NB4 (cell line): Measurements from ENCODE around the gene TAF6L.

Experiments
- POLR2A ChIP-seq: IDR thresholded peaks from 2 replicates; pipeline ENCODE4 v1.6.1; 2011; ENCODE audit warnings: mild to moderate bottlenecking; ENCODE audit not compliant: insufficient read length; ENCODE audit errors: extremely low read depth
- TF ChIP-seq, protein P1 (sequence below): IDR thresholded peaks from 2 replicates; pipeline ENCODE4 v1.6.1; 2011; ENCODE audit warnings: low read depth, low read length
- TF ChIP-seq, protein P2 (sequence below): IDR thresholded peaks from one replicate; pipeline ENCODE4 v1.5.1; 2012; ENCODE audit warnings: low read depth, low read length

DNA sequence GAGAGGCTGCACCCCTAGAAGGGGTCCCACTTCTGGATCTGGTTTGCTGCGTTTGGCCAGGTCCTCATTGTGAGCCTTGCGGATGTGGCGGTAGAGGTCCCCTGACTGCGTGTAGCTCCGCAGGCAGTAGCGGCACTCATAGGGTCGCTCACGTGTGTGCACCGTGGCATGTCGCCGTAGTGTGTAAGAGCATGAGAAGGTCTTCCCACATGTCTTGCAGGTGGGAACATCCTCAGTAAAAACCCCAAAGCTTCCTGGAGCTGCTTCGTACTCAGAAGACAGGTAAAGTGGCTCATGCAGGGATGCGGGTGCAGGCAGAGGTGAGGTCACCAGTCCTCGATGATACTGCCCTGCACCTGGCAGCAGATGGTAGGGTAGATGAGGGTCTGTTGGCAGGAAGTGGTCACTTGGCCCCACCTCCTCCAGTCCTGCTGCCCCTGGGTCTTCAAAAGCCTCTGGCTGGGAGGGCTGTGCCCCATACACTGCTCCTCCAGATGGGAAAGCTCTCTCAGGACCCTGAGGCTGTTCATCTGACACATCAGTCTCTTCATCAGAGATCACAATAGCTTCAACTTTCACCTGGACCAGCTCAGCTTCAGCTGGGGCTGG lies 18.9 kb upstream of the TAF6L start:
- TF ChIP-seq, protein P1, sequence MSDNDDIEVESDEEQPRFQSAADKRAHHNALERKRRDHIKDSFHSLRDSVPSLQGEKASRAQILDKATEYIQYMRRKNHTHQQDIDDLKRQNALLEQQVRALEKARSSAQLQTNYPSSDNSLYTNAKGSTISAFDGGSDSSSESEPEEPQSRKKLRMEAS: no peak
- TF ChIP-seq, protein P2, sequence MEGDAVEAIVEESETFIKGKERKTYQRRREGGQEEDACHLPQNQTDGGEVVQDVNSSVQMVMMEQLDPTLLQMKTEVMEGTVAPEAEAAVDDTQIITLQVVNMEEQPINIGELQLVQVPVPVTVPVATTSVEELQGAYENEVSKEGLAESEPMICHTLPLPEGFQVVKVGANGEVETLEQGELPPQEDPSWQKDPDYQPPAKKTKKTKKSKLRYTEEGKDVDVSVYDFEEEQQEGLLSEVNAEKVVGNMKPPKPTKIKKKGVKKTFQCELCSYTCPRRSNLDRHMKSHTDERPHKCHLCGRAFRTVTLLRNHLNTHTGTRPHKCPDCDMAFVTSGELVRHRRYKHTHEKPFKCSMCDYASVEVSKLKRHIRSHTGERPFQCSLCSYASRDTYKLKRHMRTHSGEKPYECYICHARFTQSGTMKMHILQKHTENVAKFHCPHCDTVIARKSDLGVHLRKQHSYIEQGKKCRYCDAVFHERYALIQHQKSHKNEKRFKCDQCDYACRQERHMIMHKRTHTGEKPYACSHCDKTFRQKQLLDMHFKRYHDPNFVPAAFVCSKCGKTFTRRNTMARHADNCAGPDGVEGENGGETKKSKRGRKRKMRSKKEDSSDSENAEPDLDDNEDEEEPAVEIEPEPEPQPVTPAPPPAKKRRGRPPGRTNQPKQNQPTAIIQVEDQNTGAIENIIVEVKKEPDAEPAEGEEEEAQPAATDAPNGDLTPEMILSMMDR: no peak
- TF ChIP-seq POLR2A: no peak
